Esophagus muscularis mucosa (tissue), 3 donors: ENCODE results near the gene UQCC2.

Experiments
- CTCF ChIP-seq, 3 experiments: fragments of 200-600 bp in 2 of 3; fragments of 450-650 bp in 1 of 3; sonication (generic) in 2 of 3; IDR thresholded peaks; one replicate each; pipeline ENCODE4 v1.5.1; 2017 to 2019; ENCODE audit warnings: antibody characterized with exemption in 3 of 3, mild to moderate bottlenecking in 2 of 3, moderate library complexity in 1 of 3
- POLR2A ChIP-seq: fragments of 450-650 bp; IDR thresholded peaks from one replicate; pipeline ENCODE4 v1.6.1; 2017; ENCODE audit warnings: antibody characterized with exemption, moderate library complexity, mild to moderate bottlenecking, low read depth

- TF ChIP-seq CTCF (IDR thresholded peaks at IDR 0.05): no peak
- no peak for TF ChIP-seq POLR2A
Observed at GRCh38 chr6:33686981-33687975, 24.2 kb downstream of the UQCC2 start.
